Breast epithelium (tissue), 4 donors: ENCODE measurements around the gene VEGFD. TPM values are rescaled to one million over a fixed set of nuclear protein-coding genes. Genes with fewer than 3 reads are reported as not detected.

Experiments
- DNase-seq, 2 donors: peaks; one replicate each; pipeline ENCODE4 v3.0.0-alpha.2; 2019; ENCODE audit warnings: low spot score in 2 of 2
- H3K27ac ChIP-seq, 2 donors: fragments of 200-600 bp; sonication (generic) in 1 of 2; one replicate each; pipeline ENCODE4 v1.5.1; 2016 to 2019; ENCODE audit warnings: mild to moderate bottlenecking in 1 of 2
- H3K27me3 ChIP-seq, 2 donors: fragments of 200-600 bp; sonication (generic) in 1 of 2; one replicate each; pipeline versions ENCODE4 v1.5.1 to v1.6.0; 2017 to 2019; ENCODE audit warnings: control low read depth in 1 of 2, mild to moderate bottlenecking in 1 of 2
- H3K36me3 ChIP-seq: fragments of 200-600 bp; one replicate; pipeline ENCODE4 v1.5.1; 2019
- H3K4me1 ChIP-seq, 2 donors: fragments of 200-600 bp; sonication (generic); one replicate each; pipeline ENCODE4 v1.5.1; 2016 to 2019; ENCODE audit warnings: control low read depth in 1 of 2
- H3K4me3 ChIP-seq, 3 donors: fragments of 200-600 bp; sonication (generic); 1 replicate in 2 of 3; 2 replicates in 1 of 3; pipeline ENCODE4 v1.5.1; 2016 to 2019; ENCODE audit warnings: mild to moderate bottlenecking in 3 of 3, moderate library complexity in 2 of 3
- H3K9me3 ChIP-seq, 2 donors: fragments of 200-600 bp; sonication (generic) in 1 of 2; one replicate each; pipeline ENCODE4 v1.5.1; 2016 to 2019; ENCODE audit warnings: control low read depth in 1 of 2
- CTCF ChIP-seq, 3 donors: fragments of 450-650 bp; IDR thresholded peaks; one replicate each; pipeline ENCODE4 v1.5.1; 2016 to 2017; ENCODE audit warnings: antibody characterized with exemption in 3 of 3, mild to moderate bottlenecking in 3 of 3, moderate library complexity in 3 of 3
- POLR2A ChIP-seq: fragments of 450-650 bp; IDR thresholded peaks from one replicate; pipeline ENCODE4 v1.6.1; 2016; ENCODE audit warnings: antibody characterized with exemption, mild to moderate bottlenecking, moderate library complexity
- POLR2AphosphoS5 ChIP-seq, 3 donors: sonication (generic); formaldehyde crosslinking; IDR thresholded peaks; one replicate each; pipeline ENCODE4 v1.6.1; 2017; ENCODE audit warnings: antibody characterized with exemption in 3 of 3
- intact Hi-C: fragments of 100-400 bp; cut with DNase I; formaldehyde crosslinking; loops from one replicate; pipeline ENCODE4 v1.15.1; 2023; ENCODE audit warnings: low total_unique reads
- total RNA-seq, 3 donors: library from RNA; depleted of rRNA; stranded (reverse); fragments of >200 nt; gene quantifications; one replicate each; pipeline ENCODE4 v1.1.0, GENCODE V29; 2016

Gene VEGFD
- total RNA-seq, 3 donors from 2014 or later = 6.0 to 10.2 (median 7.0) TPM

GRCh38 chrX:15349046-15349445, 35.2 kb downstream of the VEGFD start:
- Histone ChIP-seq H3K4me1 (no peaks in the 10 kb centered on the region), H3K36me3 (no peaks in the 10 kb centered on the region), H3K27me3 (peaks cover 0 to 15% of the 10 kb centered on the region in 2 donors), H3K9me3 (no peaks in the 10 kb centered on the region), H3K4me3 (no peak overlapping the region), H3K27ac (no peak overlapping the region)
- peak; percentile 12 to 64 (median 47) for TF ChIP-seq CTCF (IDR thresholded peaks at IDR 0.05)
- no peak for TF ChIP-seq POLR2AphosphoS5 (IDR thresholded peaks at IDR 0.05)
- no peak for TF ChIP-seq POLR2A
- intact Hi-C loops = no loop called here
- peak in 1 of 2 donors; percentile 52 for DNase-seq

GRCh38 chrX:15345976-15346375, 38.2 kb downstream of the VEGFD start:
- Histone ChIP-seq H3K9me3 (no peaks in the 10 kb centered on the region), H3K27me3 (peaks cover 0 to 31% of the 10 kb centered on the region in 2 donors), H3K36me3 (no peaks in the 10 kb centered on the region), H3K4me3 (no peak overlapping the region), H3K4me1 (no peaks in the 10 kb centered on the region), H3K27ac (no peak overlapping the region)
- no peak for TF ChIP-seq POLR2A
- TF ChIP-seq CTCF (IDR thresholded peaks at IDR 0.05) = no peak
- TF ChIP-seq POLR2AphosphoS5 (IDR thresholded peaks at IDR 0.05) = no peak
- intact Hi-C loops = no loop called here
- no peak for DNase-seq

DNA sequence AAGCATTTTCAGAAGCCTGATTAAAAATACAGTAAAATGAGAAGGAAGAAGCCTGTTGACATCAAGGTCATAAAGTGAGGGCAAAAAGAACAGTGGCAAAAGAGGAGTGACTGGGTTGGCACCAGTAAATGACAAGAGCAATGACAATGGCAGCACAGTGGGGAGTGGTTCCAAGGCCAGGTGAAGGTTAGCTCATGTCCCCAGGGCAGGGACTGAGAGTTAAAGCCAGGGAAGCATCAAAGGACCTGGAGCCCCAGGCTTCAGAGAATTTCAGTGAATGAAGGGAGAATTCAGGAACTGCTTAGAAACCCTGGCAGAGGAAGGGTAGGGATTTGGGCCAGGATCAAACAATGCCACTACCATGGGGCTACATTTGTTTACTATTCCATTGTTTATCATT, 40.1 kb downstream of the VEGFD start:
- no peak for TF ChIP-seq POLR2A
- TF ChIP-seq POLR2AphosphoS5 (IDR thresholded peaks at IDR 0.05) = no peak
- TF ChIP-seq CTCF (IDR thresholded peaks at IDR 0.05) = no peak
- no peak overlapping the region for H3K4me3 ChIP-seq
- no peaks in the 10 kb centered on the region for H3K9me3 ChIP-seq
- H3K27me3 ChIP-seq = peaks cover 0 to 41% of the 10 kb centered on the region in 2 donors
- H3K27ac ChIP-seq = no peak overlapping the region
- no peaks in the 10 kb centered on the region for H3K4me1 ChIP-seq
- DNase-seq = no peak
- intact Hi-C loops = no loop called here
- H3K36me3 ChIP-seq = no peaks in the 10 kb centered on the region

DNA sequence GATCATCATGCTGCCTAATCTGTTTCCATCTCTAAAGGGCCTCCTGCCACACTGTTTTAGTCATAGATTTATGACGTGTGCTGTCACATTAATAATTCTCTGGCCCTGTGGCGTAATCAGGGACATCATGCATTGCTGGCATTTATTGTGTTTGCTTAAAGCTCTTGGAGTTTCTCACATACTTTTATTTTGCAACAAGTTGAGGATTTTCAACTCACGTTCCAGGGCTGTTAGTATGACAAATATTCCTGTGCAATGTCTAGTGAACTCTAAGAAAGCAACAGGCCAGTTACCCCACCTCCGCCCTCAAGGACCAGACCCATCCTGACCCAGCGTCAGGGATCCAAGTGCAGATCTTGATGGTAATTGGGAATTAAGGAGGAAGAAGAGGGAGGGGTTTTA, 41.1 kb downstream of the VEGFD start:
- Histone ChIP-seq H3K4me3 (no peak overlapping the region), H3K27me3 (peaks cover 0 to 48% of the 10 kb centered on the region in 2 donors), H3K9me3 (no peaks in the 10 kb centered on the region), H3K27ac (no peak overlapping the region), H3K36me3 (no peaks in the 10 kb centered on the region), H3K4me1 (no peaks in the 10 kb centered on the region)
- intact Hi-C loops = no loop called here
- TF ChIP-seq CTCF (IDR thresholded peaks at IDR 0.05) (no peak), POLR2A (no peak), POLR2AphosphoS5 (IDR thresholded peaks at IDR 0.05) (no peak)
- DNase-seq = no peak

GRCh38 chrX:15340867-15341266, 43.3 kb downstream of the VEGFD start:
- H3K27ac ChIP-seq = no peak overlapping the region
- no peaks in the 10 kb centered on the region for H3K4me1 ChIP-seq
- no peak for DNase-seq
- peaks cover 0 to 47% of the 10 kb centered on the region in 2 donors for H3K27me3 ChIP-seq
- no peaks in the 10 kb centered on the region for H3K9me3 ChIP-seq
- no peak overlapping the region for H3K4me3 ChIP-seq
- TF ChIP-seq POLR2AphosphoS5 (IDR thresholded peaks at IDR 0.05) (no peak), CTCF (IDR thresholded peaks at IDR 0.05) (no peak), POLR2A (no peak)
- no peaks in the 10 kb centered on the region for H3K36me3 ChIP-seq
- intact Hi-C loops = no loop called here
